K562 (cell line): ENCODE data around the gene BRAT1. TPM values are rescaled to one million over a fixed set of nuclear protein-coding genes. Genes with fewer than 3 reads are reported as not detected.

Experiments
- ARID3B ChIP-seq: fragments of 250-450 bp; sonication (Bioruptor Pico); IDR thresholded peaks from 2 replicates; pipeline ENCODE4 v1.4.0; 2020; ENCODE audit warnings: borderline replicate concordance
- BCL6 ChIP-seq: fragments of 250-450 bp; sonication (Bioruptor Pico); IDR thresholded peaks from 2 replicates; pipeline ENCODE4 v1.4.0; 2020
- CC2D1A ChIP-seq: fragments of 450-650 bp; IDR thresholded peaks from 2 replicates; pipeline ENCODE4 v1.6.1; 2017; ENCODE audit warnings: mild to moderate bottlenecking
- ELF1 ChIP-seq: fragments of 200-800 bp; sonication (Bioruptor generic); IDR thresholded peaks from 2 replicates; pipeline ENCODE4 v1.6.1; 2016; ENCODE audit warnings: missing genetic modification characterization, missing compliant biosample characterization
- ETV1 ChIP-seq: fragments of 450-650 bp; conservative IDR thresholded peaks from 2 replicates; pipeline ENCODE4 v1.6.1; 2016; ENCODE audit warnings: missing genetic modification characterization, control low read depth, low read depth, missing compliant biosample characterization
- ILF3 ChIP-seq: fragments of 450-650 bp; IDR thresholded peaks from 2 replicates; pipeline ENCODE4 v1.6.1; 2018; ENCODE audit warnings: antibody characterized with exemption, mild to moderate bottlenecking, moderate library complexity, borderline replicate concordance
- KLF13 ChIP-seq: fragments of 450-650 bp; IDR thresholded peaks from 2 replicates; pipeline ENCODE4 v1.6.1; 2016; ENCODE audit warnings: missing genetic modification characterization, low read depth, mild to moderate bottlenecking, missing compliant biosample characterization, moderate library complexity, borderline replicate concordance
- MAFK ChIP-seq: IDR thresholded peaks from 2 replicates; pipeline ENCODE4 v1.6.1; 2011; ENCODE audit warnings: low read length, improper control_type of control experiment
- MYC ChIP-seq, 2 experiments: fragments of 250-450 bp in 1 of 2; sonication (Bioruptor Pico) in 1 of 2; IDR thresholded peaks; 2 replicates each; pipeline versions ENCODE4 v1.5.1 to v1.6.1; 2012 to 2021; ENCODE audit warnings: low read depth in 2 of 2, borderline replicate concordance in 1 of 2, improper control_type of control experiment in 1 of 2, low read length in 1 of 2, mild to moderate bottlenecking in 1 of 2, moderate library complexity in 1 of 2
- NR2C2 ChIP-seq, 2 experiments: fragments of 200-800 bp in 1 of 2; sonication (Bioruptor generic) in 1 of 2; sonication (generic) in 1 of 2; formaldehyde crosslinking in 1 of 2; IDR thresholded peaks; 2 replicates each; pipeline versions ENCODE4 v1.6.1 to v1.8.0; 2016 to 2022; ENCODE audit warnings: mild to moderate bottlenecking in 1 of 2, missing compliant biosample characterization in 1 of 2, missing genetic modification characterization in 1 of 2, missing genetic modification reagents in 1 of 2
- POLR2AphosphoS5 ChIP-seq: IDR thresholded peaks from 2 replicates; pipeline ENCODE4 v1.6.1; 2011; ENCODE audit warnings: mild to moderate bottlenecking, low read depth, low read length, moderate library complexity; ENCODE audit not compliant: control insufficient read depth, insufficient read depth
- PTBP1 ChIP-seq: fragments of 200-400 bp; formaldehyde crosslinking; IDR thresholded peaks from 2 replicates; pipeline ENCODE4 v1.6.1; 2017; ENCODE audit warnings: low read depth, low read length
- VEZF1 ChIP-seq: fragments of 200-800 bp; sonication (Bioruptor generic); IDR thresholded peaks from 2 replicates; pipeline ENCODE4 v1.6.1; 2017; ENCODE audit warnings: missing genetic modification characterization, missing compliant biosample characterization
- ZBTB7A ChIP-seq: IDR thresholded peaks from 2 replicates; pipeline ENCODE4 v1.6.1; 2011; ENCODE audit warnings: low read depth, mild to moderate bottlenecking, low read length, moderate library complexity, borderline replicate concordance; ENCODE audit not compliant: control insufficient read depth
- ZBTB8A ChIP-seq: fragments of 450-650 bp; IDR thresholded peaks from 2 replicates; pipeline ENCODE4 v1.6.1; 2018; ENCODE audit warnings: mild to moderate bottlenecking, moderate library complexity; ENCODE audit not compliant: partially characterized antibody
- ZNF740 ChIP-seq, 3 experiments: fragments of 200-800 bp in 1 of 3; sonication (Bioruptor generic) in 1 of 3; sonication (generic) in 1 of 3; formaldehyde crosslinking in 1 of 3; IDR thresholded peaks; 2 replicates each; pipeline versions ENCODE4 v1.6.1 to v1.8.0; 2016 to 2022; ENCODE audit warnings: mild to moderate bottlenecking in 2 of 3, missing compliant biosample characterization in 2 of 3, missing genetic modification characterization in 2 of 3, missing genetic modification reagents in 1 of 3
- ZNF780A ChIP-seq: fragments of 250-450 bp; sonication (Bioruptor Pico); IDR thresholded peaks from 2 replicates; pipeline ENCODE4 v1.5.0; 2021; ENCODE audit warnings: mild to moderate bottlenecking
- polyA plus RNA-seq, 8 experiments: library from polyadenylated mRNA; depleted of rRNA in 4 of 8; stranded (reverse) in 5 of 8; unstranded in 3 of 8; fragments of >200 nt; fragmentation: Nextera tagmentation in 2 of 8; fragmentation: Illumina TruSeq in 1 of 8; extraction: Ambion mirVana in 2 of 8; extraction: Trizol in 1 of 8; gene quantifications; 2 replicates each; pipeline versions ENCODE4 v1.2.1 to v1.2.3, GENCODE V29; 2011 to 2014; ENCODE audit warnings: inconsistent platforms in 1 of 8, missing spikeins in 1 of 8
- total RNA-seq, 7 experiments: library from RNA; depleted of rRNA in 6 of 7; stranded (reverse); fragments of >200 nt in 6 of 7; fragmentation: Illumina TruSeq in 2 of 7; extraction: Trizol in 2 of 7; gene quantifications; 2 replicates each; pipeline versions ENCODE4 v1.2.1 to v1.2.3, GENCODE V29; 2011 to 2021; ENCODE audit warnings: low replicate concordance in 1 of 7
- TF ChIP-seq, protein P1 (sequence below): fragments of 450-650 bp; formaldehyde crosslinking; IDR thresholded peaks from 2 replicates; pipeline ENCODE4 v1.4.0; 2020; ENCODE audit warnings: mild to moderate bottlenecking, moderate library complexity
- TF ChIP-seq, protein P2 (sequence below): sonication (generic); IDR thresholded peaks from 2 replicates; pipeline ENCODE4 v1.6.1; 2016

The BRAT1 gene
- total and polyA plus RNA-seq, 9 of the 15 experiments (the other 6 are each of a cell fraction or from before 2014, with no cell fraction given), result 0.13 to 49.6 (median 10.5) TPM

DNA sequence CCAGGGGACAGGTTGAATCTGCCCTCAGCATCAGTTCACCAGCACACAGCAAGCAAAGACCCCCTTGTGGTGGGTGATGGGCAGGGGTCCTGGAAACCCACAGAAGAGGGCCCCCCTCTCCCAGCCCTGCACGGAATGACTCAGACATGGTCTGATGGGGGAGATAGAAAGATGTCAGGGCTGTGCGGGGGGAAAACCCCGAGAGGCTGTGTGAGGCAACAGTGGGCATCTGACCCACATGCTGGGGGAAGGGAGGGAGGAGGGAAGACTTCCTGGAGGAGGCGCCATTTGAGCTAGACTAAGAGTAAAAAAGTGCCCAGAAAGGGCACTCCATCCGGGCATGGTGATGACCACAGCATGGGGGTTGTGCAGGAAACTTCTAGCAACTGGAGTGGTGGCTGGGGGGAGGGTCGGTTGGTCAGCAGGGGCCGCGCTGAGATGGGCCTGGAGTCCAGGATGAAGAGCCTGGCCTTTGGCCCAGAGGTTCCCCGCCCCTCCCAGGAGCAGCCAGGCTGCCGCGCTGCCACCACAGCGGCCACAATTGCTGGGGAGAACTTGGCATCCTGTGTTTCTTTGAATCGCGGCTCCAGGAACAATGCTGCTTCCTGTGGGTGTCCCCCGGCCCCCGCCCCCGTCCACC lies 33.3 kb downstream of the BRAT1 start (continued):
- TF ChIP-seq PTBP1, result 0 out of 2 replicates have a peak, but pooled peaks have one; percentile 45
- no peak for TF ChIP-seq NR2C2 (CRISPR knock-in tag; IDR thresholded peaks at IDR 0.05)
- no peak for TF ChIP-seq NR2C2 (tag; IDR thresholded peaks at IDR 0.05)
- peak; percentile 36 for TF ChIP-seq VEZF1 (CRISPR knock-in tag)
- TF ChIP-seq ZNF780A (CRISPR knock-in tag), result no peak
- TF ChIP-seq ETV1 (tag), result no peak
- TF ChIP-seq, protein P1, sequence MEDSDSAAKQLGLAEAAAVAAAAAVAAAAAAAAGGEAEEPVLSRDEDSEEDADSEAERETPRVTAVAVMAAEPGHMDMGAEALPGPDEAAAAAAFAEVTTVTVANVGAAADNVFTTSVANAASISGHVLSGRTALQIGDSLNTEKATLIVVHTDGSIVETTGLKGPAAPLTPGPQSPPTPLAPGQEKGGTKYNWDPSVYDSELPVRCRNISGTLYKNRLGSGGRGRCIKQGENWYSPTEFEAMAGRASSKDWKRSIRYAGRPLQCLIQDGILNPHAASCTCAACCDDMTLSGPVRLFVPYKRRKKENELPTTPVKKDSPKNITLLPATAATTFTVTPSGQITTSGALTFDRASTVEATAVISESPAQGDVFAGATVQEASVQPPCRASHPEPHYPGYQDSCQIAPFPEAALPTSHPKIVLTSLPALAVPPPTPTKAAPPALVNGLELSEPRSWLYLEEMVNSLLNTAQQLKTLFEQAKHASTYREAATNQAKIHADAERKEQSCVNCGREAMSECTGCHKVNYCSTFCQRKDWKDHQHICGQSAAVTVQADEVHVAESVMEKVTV, result no peak
- TF ChIP-seq BCL6 (CRISPR knock-in tag), result no peak
- TF ChIP-seq, protein P2, sequence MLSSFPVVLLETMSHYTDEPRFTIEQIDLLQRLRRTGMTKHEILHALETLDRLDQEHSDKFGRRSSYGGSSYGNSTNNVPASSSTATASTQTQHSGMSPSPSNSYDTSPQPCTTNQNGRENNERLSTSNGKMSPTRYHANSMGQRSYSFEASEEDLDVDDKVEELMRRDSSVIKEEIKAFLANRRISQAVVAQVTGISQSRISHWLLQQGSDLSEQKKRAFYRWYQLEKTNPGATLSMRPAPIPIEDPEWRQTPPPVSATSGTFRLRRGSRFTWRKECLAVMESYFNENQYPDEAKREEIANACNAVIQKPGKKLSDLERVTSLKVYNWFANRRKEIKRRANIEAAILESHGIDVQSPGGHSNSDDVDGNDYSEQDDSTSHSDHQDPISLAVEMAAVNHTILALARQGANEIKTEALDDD, result no peak
- TF ChIP-seq ILF3, result no peak
- TF ChIP-seq MYC (IDR thresholded peaks at IDR 0.05; ENCODE audit: low read depth, low read length), result no peak
- TF ChIP-seq MYC (CRISPR knock-in tag; IDR thresholded peaks at IDR 0.05; ENCODE audit: borderline replicate concordance, low read depth), result no peak
- no peak for TF ChIP-seq ARID3B (CRISPR knock-in tag)
- TF ChIP-seq ZBTB8A, result no peak
- TF ChIP-seq CC2D1A, result no peak
- TF ChIP-seq ZBTB7A, result 0 out of 2 replicates have a peak, but pooled peaks have one; percentile 34
- TF ChIP-seq ELF1, result no peak
- TF ChIP-seq ZNF740 (CRISPR knock-in tag; IDR thresholded peaks at IDR 0.05), result no peak
- TF ChIP-seq ZNF740 (tag; IDR thresholded peaks at IDR 0.05), result no peak
- no peak for TF ChIP-seq POLR2AphosphoS5
- no peak for TF ChIP-seq KLF13 (tag)
- TF ChIP-seq MAFK, result no peak
